ENCODE measurements around the gene KLF13. TPM values are rescaled to one million over a fixed set of nuclear protein-coding genes. Genes with fewer than 3 reads are reported as not detected.
A peak's percentile ranks its signal among the peaks of the same experiment; 100 is the strongest.

The KLF13 gene
- 12.0 and 20.8 TPM in 2 replicates for total RNA-seq (2014; rRNA removed; shearing (Covaris generic))

- peak; percentile 91 for DNase-seq (ENCODE audit: low spot score)
Observed at GRCh38 chr15:31326156-31326874, at the start of gene KLF13. KLF13 (plus strand) TSS chr15:31326835; CDS start chr15:31327213, 378 bp downstream.

GRCh38 chr15:31277335-31278060, 49.1 kb upstream of the KLF13 start:
- no peak for DNase-seq (ENCODE audit: low spot score)

GRCh38 chr15:31278061-31278445, 48.6 kb upstream of the KLF13 start:
- DNase-seq (ENCODE audit: low spot score), result no peak

GRCh38 chr15:31278544-31279220, 48.0 kb upstream of the KLF13 start:
- no peak for DNase-seq (ENCODE audit: low spot score)

GRCh38 chr15:31279221-31280045, 47.2 kb upstream of the KLF13 start:
- no peak for DNase-seq (ENCODE audit: low spot score)

- DNase-seq (ENCODE audit: low spot score), result no peak
Observed at GRCh38 chr15:31280046-31280830, 46.4 kb upstream of the KLF13 start.

- DNase-seq (ENCODE audit: low spot score), result no peak
Observed at GRCh38 chr15:31280831-31281216, 45.8 kb upstream of the KLF13 start.

GRCh38 chr15:31283043-31283442, 43.6 kb upstream of the KLF13 start:
- no peak for DNase-seq (ENCODE audit: low spot score)

GRCh38 chr15:31285772-31286261, 40.8 kb upstream of the KLF13 start:
- no peak for DNase-seq (ENCODE audit: low spot score)

- DNase-seq (ENCODE audit: low spot score), result no peak
Observed at GRCh38 chr15:31291048-31291578, 35.5 kb upstream of the KLF13 start.

GRCh38 chr15:31292391-31293015, 34.1 kb upstream of the KLF13 start:
- DNase-seq (ENCODE audit: low spot score), result no peak

- DNase-seq (ENCODE audit: low spot score), result no peak
Observed at GRCh38 chr15:31293655-31294054, 33.0 kb upstream of the KLF13 start.

- DNase-seq (ENCODE audit: low spot score), result no peak
Observed at GRCh38 chr15:31294067-31294466, 32.6 kb upstream of the KLF13 start.

- no peak for DNase-seq (ENCODE audit: low spot score)
Observed at GRCh38 chr15:31295658-31296057, 31.0 kb upstream of the KLF13 start.

- DNase-seq (ENCODE audit: low spot score), result no peak
Observed at GRCh38 chr15:31296219-31296645, 30.4 kb upstream of the KLF13 start.

- DNase-seq (ENCODE audit: low spot score), result peak; percentile 35
Observed at GRCh38 chr15:31296646-31297574, 29.7 kb upstream of the KLF13 start.

- DNase-seq (ENCODE audit: low spot score), result no peak
Observed at GRCh38 chr15:31297575-31298456, 28.8 kb upstream of the KLF13 start.

GRCh38 chr15:31298707-31299172, 27.9 kb upstream of the KLF13 start:
- DNase-seq (ENCODE audit: low spot score), result no peak
